Astrocyte of the hippocampus (primary cell): ENCODE data around the gene ORAI3.

Source experiments
- DNase-seq: peaks from one replicate; pipeline ENCODE4 v3.0.0; 2011; ENCODE audit warnings: low read depth, low spot score

ORAI3 gene

GRCh38 chr16:30947859-30948666 is 805 bp upstream of the ORAI3 start:
- peak; percentile 99 for DNase-seq

DNA sequence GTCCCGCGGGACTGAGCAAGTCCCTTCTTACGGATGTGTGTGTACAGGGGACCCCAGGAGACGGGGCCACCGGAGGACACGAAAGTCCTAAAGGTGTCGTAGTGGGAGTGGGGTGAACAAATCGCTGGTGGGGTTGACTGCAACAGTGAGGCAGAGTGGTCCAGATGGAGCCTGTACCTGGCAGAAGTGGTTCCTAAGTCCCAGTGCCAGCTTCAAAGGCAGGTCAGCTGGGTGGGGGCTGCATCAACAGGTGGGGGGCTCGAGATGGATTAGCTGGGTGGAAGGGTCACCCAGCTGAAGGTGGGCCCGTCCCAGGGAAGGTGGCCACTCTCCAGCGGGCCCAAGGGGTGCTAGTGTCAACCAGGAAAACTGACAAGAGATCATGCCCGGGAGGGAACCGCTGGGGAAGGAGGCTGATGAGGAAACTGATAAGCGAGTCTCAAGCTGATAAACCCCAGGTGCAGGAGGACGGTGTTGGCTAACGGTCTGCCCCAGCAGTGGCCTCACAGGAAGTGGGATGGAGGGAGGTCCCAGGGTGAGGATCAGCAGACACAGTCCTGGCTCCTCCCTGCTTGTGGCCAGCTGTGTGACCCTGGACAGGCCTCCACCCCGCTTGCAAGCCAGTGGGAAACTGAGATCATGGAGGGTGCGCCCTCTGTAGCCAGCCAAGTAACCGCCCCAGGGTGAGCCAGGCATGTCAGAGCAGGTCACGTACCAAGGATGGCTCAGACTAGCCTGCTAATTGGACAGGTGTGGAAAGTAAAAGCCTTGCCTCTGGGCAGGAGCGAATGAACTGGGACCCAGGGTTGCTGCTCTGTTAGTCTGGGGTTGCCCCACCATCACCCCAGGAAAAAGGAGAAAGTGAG is 1.0 kb downstream of the ORAI3 start:
- peak; percentile 59 for DNase-seq

- no peak for DNase-seq
These were observed 1.7 kb downstream of the ORAI3 start for GRCh38 chr16:30950516-30951065.

GRCh38 chr16:30951193-30951592 is 2.3 kb downstream of the ORAI3 start:
- DNase-seq: no peak

- peak; percentile 77 for DNase-seq
These were observed 2.9 kb downstream of the ORAI3 start for GRCh38 chr16:30951750-30952149.

GRCh38 chr16:30953111-30953510 is 4.2 kb downstream of the ORAI3 start:
- DNase-seq: no peak

GRCh38 chr16:30953511-30954124 is 4.8 kb downstream of the ORAI3 start:
- DNase-seq: peak; percentile 90

DNA sequence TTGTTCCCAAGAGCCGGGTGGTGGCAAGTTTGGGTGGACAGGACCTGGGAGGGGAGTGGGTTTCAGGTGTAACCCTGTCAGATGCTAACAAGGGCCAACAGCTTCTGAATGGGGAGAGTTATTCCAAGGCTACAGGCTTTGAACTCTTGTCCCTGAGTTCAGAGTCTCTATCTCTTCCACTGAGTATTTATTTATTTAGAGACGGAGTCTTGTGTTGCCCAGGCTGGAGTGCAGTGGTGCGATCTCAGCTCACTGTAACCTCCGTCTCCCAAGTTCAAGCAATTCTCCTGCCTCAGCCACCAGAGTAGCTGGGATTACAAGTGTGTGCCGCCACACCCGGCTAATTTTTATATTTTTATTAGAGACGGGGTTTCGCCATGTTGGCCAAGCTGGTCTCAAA is 6.1 kb downstream of the ORAI3 start:
- no peak for DNase-seq

GRCh38 chr16:30956601-30957455 is 8.0 kb downstream of the ORAI3 start:
- DNase-seq: peak; percentile 92

DNA sequence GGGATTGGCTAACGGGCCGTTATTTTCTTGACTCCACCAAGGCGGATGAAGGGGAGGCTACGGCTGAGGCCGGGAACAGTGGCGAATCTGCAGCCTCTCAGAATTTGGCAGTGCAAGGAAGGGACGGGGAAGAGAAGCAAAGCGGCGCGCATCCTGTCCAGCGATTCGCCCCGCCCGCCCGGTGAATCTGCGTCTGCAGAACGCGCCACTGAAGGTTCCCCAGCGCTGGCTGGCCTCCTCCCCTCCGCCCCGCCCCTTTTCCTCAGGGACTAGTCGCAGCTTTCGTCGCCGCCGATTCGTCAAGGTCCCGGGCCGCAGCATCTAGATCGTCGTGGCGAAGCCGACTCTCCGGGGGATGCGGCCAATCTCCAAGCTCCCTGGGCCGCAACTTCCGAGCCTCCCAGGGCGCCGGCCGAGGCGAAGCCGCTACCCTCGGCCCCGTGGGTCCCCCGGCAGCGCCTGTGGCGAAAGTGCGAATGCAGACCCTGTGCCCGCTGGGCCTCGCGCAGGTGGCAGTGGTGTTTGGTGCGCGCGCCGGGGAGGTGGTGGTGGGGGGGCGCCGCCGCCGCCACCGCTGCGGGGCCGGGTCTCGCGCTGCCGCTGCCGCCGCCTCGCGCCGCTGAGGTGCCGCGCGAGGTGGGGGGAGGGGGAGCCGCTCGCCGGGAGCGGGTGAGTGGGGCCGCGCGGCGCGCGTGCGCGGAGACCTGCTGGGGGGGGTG is 8.7 kb downstream of the ORAI3 start, which contains the start of gene SETD1A:
SETD1A (plus strand) TSS at position 299 of the 719 bp plus-strand sequence. CDS start 978 bp downstream, outside the sequence.
- peak; percentile 97 for DNase-seq

DNA sequence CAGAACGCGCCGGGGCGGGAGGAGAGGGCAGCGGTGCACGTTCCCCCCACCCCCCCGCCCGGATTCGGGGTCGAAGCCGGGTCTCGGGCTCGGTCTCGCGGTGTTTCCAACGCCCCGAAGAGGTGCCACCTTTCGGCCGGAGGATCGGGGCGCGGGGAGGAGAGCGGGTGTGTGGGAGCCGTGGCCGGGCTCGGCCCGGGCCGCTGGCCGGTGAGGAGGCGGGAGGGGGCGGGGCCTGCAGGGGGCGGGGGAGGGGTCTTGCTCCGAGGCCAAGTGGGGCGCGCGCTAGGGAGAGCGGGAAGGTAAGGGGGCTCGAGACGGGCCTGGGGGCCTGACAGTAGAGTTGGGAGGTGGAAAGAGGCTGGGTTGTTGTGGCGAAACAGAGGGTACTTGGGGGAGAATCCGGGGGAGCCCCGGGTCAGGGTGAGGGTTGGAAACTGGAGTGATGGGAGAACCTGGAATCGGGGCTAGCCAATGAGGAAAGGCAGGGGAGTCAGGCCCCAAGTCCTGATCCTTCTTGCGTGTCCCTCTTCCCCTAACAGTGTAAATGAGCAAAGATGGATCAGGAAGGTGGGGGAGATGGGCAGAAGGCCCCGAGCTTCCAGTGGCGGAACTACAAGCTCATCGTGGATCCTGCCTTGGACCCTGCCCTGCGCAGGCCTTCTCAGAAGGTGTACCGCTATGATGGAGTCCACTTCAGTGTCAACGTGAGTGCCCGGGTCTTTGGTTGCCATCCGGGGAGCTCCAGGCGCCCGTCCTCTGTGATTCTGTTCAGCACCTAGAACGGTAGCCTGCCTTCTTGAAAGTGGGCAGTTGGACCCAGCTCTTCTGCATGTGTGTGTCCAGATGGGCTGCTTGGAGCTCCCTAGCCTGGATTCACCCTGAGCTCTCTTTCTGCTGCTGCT is 9.6 kb downstream of the ORAI3 start:
- DNase-seq: peak; percentile 77

DNA sequence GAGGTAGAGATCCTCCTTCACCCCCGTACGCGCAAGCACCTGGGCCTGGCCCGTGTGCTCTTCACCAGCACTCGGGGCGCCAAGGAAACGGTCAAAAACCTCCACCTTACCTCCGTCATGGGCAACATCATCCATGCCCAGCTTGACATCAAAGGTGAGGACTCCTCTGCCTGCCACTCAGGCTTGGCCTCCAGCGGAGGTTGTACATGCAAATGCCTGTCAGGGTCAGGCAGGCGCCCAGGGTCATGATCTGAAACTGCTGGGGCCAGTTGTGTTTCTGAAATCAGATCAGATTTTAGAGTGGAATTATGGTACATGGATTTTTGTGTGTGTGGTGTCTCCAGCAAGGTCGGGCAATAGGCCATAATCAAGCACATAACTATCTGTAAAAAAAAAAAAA is 12.5 kb downstream of the ORAI3 start:
- no peak for DNase-seq

DNA sequence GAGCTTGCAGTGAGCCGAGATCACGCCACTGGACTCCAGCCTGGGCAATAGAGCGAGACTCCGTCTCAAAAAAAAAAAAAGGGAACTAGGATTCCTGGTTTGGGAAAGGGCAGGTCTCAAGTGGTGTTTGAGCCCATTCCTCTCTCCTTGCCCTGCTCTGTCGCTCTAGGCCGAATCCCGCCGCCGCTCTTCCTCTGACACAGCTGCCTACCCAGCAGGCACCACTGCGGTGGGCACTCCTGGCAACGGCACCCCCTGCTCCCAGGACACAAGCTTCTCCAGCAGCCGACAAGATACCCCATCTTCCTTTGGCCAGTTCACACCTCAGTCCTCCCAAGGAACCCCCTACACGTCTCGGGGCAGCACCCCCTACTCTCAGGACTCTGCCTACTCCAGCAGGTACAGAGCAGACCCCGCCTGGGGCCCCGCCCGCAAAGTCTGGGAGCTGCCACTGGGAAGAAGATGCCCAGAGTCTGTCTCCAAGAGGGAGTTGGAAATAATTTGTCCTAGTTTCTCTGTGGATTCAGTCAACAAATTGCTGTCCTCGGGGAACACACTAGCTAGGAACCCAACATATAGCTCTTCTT is 15.2 kb downstream of the ORAI3 start:
- no peak for DNase-seq

DNA sequence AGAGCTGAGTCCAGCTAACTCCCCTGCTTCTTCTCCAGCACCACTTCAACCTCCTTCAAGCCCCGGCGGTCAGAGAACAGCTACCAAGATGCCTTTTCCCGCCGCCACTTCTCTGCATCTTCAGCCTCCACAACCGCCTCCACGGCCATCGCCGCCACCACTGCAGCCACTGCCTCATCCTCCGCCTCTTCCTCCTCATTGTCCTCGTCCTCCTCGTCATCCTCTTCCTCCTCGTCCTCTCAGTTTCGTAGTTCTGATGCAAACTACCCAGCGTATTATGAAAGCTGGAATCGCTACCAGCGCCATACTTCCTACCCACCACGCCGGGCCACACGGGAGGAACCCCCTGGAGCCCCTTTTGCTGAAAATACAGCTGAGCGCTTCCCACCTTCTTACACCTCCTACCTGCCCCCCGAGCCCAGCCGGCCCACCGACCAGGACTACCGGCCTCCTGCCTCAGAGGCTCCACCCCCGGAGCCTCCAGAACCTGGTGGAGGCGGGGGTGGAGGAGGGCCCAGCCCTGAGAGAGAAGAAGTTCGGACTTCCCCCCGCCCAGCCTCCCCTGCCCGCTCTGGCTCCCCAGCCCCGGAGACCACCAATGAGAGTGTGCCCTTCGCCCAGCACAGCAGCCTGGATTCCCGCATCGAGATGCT is 15.8 kb downstream of the ORAI3 start:
- no peak for DNase-seq

- no peak for DNase-seq
These were observed 16.6 kb downstream of the ORAI3 start for GRCh38 chr16:30965436-30965835.

- no peak for DNase-seq
These were observed 17.3 kb downstream of the ORAI3 start for GRCh38 chr16:30966033-30966619.

DNA sequence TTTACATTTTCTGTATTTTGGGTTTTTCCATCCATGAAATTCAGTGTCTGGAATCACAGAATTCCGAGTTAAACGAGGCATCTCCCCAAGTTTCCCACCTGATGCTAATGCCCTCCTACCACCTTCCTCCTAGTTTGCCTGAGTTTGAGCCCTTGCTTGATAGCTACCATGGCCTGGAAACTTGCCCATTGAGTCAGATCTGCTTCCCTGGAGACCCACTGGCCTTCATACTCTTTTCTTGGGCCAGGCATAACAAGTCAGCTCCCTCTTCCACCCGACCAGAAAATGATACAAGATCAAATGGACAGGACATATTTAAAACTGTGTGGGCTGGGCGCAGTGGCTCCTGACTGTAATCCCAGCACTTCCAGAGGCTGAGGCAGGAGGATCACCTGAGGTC is 18.9 kb downstream of the ORAI3 start:
- no peak for DNase-seq
